ENCODE data around the gene PSME3IP1. TPM values are rescaled to one million over a fixed set of nuclear protein-coding genes. Genes with fewer than 3 reads are reported as not detected.
"Not testable (repeated sequence)": the region's sequence is repeated elsewhere in the genome, so short reads cannot be mapped to it uniquely, and the experiment has no call there.

The PSME3IP1 gene
- total RNA-seq, 4 donors from 2014 or later: 38.8 to 68.9 (median 64.9) TPM

DNA sequence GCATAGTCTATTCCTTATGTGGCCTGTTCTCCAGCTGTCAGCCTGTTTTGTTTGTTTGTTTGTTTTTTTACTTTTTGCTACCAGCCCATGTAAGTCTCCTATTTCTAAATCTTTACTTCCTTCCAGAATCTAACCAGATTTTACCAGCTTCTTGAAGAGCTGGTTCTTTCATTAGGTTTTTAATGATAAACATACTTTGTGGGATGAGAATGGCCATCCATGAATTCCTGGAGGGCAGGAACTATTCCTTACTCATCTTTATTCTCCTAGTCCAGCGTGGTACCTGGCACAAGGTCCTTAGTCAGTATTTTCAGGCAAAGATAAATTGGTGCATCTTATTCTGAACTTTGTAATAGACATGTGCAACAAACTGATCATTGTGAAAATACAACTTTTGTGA lies 17.6 kb upstream of the PSME3IP1 start:
- DNase-seq (ENCODE audit: low spot score in 2 of 2): no peak
- intact Hi-C loops (cut with DNase I; ENCODE audit: low total_unique reads): no loop called here
- 43% methylated on average over 1 of the region's 1 CpG for WGBS, 2 donors
- H3K4me3 ChIP-seq (ENCODE audit: low read depth, poor library complexity, severe bottlenecking): no peak overlapping the region
- TF ChIP-seq POLR2A (IDR thresholded peaks at IDR 0.05): no peak
- TF ChIP-seq, protein P1, sequence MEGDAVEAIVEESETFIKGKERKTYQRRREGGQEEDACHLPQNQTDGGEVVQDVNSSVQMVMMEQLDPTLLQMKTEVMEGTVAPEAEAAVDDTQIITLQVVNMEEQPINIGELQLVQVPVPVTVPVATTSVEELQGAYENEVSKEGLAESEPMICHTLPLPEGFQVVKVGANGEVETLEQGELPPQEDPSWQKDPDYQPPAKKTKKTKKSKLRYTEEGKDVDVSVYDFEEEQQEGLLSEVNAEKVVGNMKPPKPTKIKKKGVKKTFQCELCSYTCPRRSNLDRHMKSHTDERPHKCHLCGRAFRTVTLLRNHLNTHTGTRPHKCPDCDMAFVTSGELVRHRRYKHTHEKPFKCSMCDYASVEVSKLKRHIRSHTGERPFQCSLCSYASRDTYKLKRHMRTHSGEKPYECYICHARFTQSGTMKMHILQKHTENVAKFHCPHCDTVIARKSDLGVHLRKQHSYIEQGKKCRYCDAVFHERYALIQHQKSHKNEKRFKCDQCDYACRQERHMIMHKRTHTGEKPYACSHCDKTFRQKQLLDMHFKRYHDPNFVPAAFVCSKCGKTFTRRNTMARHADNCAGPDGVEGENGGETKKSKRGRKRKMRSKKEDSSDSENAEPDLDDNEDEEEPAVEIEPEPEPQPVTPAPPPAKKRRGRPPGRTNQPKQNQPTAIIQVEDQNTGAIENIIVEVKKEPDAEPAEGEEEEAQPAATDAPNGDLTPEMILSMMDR (IDR thresholded peaks at IDR 0.05): no peak

DNA sequence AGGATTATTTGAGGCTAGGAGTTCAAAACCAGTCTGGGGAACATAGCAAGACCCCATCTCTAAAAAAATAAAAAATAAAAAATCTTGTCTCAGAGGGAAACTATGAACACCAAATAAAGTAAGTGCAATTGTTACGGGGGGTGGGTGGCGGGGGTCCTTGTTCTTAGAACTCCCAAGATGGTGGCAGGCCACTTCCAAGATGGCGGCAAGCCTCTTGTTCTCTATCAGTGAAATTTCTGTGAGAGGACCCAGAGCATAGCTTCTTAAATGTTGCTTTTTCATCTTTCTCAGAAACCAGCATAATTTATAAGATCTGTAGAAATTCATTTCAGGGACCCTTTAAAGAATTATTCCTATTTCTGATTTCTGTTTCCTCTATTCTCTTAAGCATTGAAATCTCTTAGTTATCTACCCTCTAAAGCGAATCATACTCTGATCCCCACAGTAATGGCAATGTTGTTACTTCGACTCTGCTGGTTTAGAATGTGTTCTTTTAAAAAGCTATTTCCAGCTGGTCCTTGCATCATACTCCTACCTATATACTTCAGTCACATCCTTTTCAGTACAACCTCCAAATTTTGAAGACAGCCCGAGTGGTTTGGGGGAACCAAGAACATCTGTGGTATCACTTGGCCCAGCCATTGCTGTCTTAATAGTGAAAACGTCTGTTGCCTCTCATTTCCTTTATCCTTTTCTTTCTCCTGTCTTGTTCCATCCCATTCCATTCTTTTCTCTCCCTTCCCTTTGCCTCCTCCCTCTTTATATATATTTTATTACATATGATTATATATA lies 16.5 kb upstream of the PSME3IP1 start:
- no peak for TF ChIP-seq POLR2A (IDR thresholded peaks at IDR 0.05)
- TF ChIP-seq, protein P1 (IDR thresholded peaks at IDR 0.05): no peak
- intact Hi-C loops (cut with DNase I; ENCODE audit: low total_unique reads): no loop called here
- WGBS, 2 donors: 87 to 88% methylated on average over 7 of the region's 7 CpGs
- no peak for DNase-seq (ENCODE audit: low spot score in 2 of 2)
- no peak overlapping the region for H3K4me3 ChIP-seq (ENCODE audit: low read depth, poor library complexity, severe bottlenecking)

DNA sequence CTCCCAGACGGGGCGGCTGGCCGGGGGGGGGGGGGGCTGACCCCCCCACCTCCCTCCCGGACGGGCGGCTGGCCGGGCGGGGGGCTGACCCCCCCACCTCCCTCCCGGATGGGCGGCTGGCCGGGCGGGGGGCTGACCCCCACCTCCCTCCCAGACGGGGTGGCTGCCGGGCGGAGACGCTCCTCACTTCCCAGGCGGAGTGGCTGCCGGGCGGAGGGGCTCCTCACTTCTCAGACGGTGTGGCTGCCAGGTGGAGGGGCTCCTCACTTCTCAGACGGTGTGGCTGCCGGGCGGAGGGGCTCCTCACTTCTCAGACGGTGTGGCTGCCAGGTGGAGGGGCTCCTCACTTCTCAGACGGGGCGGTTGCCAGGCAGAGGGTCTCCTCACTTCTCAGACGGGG lies 15.1 kb upstream of the PSME3IP1 start:
- no CpG with 5 or more reads among the region's 27 CpGs for WGBS, 2 donors
- DNase-seq (ENCODE audit: low spot score in 2 of 2); H3K4me3 ChIP-seq (ENCODE audit: low read depth, poor library complexity, severe bottlenecking); intact Hi-C loops (cut with DNase I; ENCODE audit: low total_unique reads): not testable (repeated sequence)

DNA sequence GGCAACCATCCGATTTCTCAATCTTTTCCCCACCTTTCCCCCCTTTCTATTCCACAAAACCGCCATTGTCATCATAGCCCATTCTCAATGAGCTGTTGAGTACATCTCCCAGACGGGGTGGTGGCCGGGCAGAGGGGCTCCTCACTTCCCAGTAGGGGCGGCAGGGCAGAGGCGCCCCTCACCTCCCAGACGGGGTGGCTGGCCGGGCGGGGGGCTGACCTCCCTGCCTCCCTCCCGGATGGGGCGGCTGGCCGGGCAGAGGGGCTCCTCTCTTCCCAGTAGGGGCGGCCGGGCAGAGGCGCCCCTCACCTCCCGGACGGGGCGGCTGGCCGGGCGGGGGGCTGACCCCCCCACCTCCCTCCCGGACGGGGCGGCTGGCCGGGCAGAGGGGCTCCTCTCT lies 14.5 kb upstream of the PSME3IP1 start:
- H3K4me3 ChIP-seq (ENCODE audit: low read depth, poor library complexity, severe bottlenecking); intact Hi-C loops (cut with DNase I; ENCODE audit: low total_unique reads); DNase-seq (ENCODE audit: low spot score in 2 of 2): not testable (repeated sequence)
- 97% methylated on average over 5 to 9 of the region's 24 CpGs for WGBS, 2 donors

DNA sequence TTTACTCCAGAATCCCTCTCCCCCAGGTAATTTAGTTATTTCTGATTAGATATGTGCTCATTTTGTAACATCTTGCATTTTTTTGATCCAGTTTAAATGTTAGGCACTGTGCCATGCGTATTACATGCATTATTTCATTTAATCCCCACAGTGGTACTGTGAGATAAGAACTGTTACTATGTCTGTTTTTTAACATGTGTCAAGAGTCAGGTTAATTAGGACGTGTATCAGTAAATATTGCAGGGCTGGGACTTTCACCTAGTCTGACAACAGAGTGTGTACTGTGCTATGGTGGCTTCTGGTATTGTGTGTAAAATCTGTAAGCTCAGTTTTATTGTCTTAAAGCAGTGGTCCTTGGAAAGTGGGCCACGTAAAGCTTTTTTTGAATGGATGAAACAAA lies 10.9 kb upstream of the PSME3IP1 start:
- DNase-seq (ENCODE audit: low spot score in 2 of 2): no peak
- H3K4me3 ChIP-seq (ENCODE audit: low read depth, poor library complexity, severe bottlenecking): no peak overlapping the region
- 80 to 81% methylated on average over 3 of the region's 3 CpGs for WGBS, 2 donors
- intact Hi-C loops (cut with DNase I; ENCODE audit: low total_unique reads): no loop called here
- TF ChIP-seq, protein P1 (IDR thresholded peaks at IDR 0.05): no peak

DNA sequence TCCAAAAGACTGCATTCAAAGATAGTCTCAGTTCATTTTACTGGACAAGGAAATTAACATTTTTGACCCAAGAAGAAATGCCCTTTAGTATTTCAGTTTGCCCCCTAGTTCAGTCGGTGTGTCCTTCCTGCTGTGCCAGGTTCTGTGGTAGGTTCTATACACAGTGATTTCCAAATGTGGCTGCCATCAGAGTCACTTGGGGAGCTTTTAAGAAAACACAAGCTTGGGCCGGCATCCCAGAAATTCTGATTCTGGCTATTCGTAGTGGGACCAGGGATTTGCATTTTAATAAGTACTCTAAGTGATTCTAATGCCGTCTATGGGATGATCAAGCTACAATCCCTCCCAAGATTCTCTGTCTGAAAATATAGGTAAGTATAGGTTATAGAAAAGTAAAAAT lies 10.4 kb upstream of the PSME3IP1 start:
- no peak for DNase-seq (ENCODE audit: low spot score in 2 of 2)
- intact Hi-C loops (cut with DNase I; ENCODE audit: low total_unique reads): no loop called here
- H3K4me3 ChIP-seq (ENCODE audit: low read depth, poor library complexity, severe bottlenecking): no peak overlapping the region
- TF ChIP-seq, protein P1 (IDR thresholded peaks at IDR 0.05): no peak
- TF ChIP-seq POLR2A (IDR thresholded peaks at IDR 0.05): no peak
- 67 to 79% methylated on average over 4 of the region's 4 CpGs for WGBS, 2 donors

DNA sequence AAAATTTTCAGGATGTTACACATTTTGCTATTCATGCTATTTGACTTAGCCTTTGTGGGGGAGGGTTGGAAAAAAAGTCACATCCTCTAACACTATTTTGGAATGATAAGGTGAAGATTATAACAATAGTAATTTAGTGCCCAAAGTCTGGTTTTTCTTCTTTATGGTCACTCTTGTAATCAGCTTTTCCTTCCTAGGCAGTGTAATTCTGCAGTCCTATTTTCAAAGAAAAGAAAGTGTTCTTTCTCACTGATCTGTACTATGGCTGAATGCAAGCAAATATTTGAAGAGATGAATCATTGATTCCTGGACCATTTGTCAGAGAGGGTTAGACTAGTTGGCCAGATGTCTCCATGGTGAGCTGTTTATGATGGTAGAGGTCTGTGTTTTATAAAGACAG lies 8.7 kb upstream of the PSME3IP1 start:
- DNase-seq (ENCODE audit: low spot score in 2 of 2): no peak
- no peak overlapping the region for H3K4me3 ChIP-seq (ENCODE audit: low read depth, poor library complexity, severe bottlenecking)
- intact Hi-C loops (cut with DNase I; ENCODE audit: low total_unique reads): no loop called here
- TF ChIP-seq POLR2A (IDR thresholded peaks at IDR 0.05): no peak
- TF ChIP-seq, protein P1 (IDR thresholded peaks at IDR 0.05): no peak

Measured in lower leg skin (tissue), 4 donors.